ENCODE measurements around the gene SLC35A5. TPM values are rescaled to one million over a fixed set of nuclear protein-coding genes. Genes with fewer than 3 reads are reported as not detected.
A peak's percentile ranks its signal among the peaks of the same experiment; 100 is the strongest.

Gene SLC35A5
- polyA plus RNA-seq, 3 donors = 6.5 to 13.0 (median 12.0) TPM

DNA sequence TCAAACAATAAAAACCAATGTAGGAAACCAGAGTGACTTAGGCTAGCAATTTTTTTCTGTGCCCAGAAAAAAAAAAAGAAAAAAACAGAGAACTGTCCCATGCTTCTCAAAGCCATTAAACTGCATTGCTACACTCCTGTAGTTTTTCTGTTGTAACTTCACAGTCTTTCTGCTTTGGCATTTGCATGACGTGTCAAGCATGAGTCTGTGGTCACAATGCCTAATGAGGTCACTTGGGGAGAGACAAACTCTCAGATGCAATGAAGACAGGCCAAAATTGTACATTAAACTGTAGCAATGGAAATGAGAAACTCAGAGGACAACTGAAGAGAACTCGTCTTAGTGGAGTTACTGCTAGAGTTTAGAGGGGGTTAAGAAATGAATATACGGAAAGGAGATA, 48.3 kb downstream of the SLC35A5 start:
- WGBS, 3 donors = 65 to 73% (median 68%) methylated on average over 3 of the region's 3 CpGs
- no peak overlapping the region for H3K27ac ChIP-seq (ENCODE audit: low read depth, low read length)

GRCh38 chr3:112611752-112612515, 50.1 kb downstream of the SLC35A5 start:
- H3K27ac ChIP-seq (ENCODE audit: low read depth, low read length) = no peak overlapping the region
- WGBS, 3 donors = 70 to 86% (median 74%) methylated on average over 5 of the region's 5 CpGs

- no peak overlapping the region for H3K27ac ChIP-seq (ENCODE audit: low read depth, low read length)
- WGBS, 3 donors = 53 to 70% (median 69%) methylated on average over 7 of the region's 7 CpGs
Measured at GRCh38 chr3:112615989-112616731, 54.3 kb downstream of the SLC35A5 start.

DNA sequence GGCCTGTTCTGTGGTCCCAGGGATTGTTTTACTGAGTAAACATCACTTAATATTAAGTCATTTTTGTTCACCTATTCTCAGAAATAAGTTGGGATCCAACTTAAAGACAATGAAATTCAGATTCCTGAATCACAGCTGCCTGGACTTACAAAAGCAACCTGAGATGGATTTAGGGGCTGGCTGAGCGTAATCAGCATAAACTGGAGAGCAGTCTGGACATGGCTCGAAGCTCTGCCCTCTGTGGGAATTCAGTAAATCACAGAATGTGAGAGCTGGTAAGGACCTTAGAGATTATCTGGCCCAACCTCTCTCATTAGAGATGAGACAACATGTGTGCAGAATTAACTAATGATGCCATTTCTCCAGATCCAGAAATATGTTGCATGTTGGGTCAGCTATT, 55.4 kb downstream of the SLC35A5 start:
- WGBS, 3 donors = 89 to 92% (median 90%) methylated on average over 2 of the region's 2 CpGs

GRCh38 chr3:112619295-112619694, 57.5 kb downstream of the SLC35A5 start:
- WGBS, 3 donors = 56 to 89% (median 60%) methylated on average over 2 of the region's 2 CpGs
- H3K27ac ChIP-seq (ENCODE audit: low read depth, low read length) = no peak overlapping the region

More for the DNA sequence above, 55.4 kb downstream of the SLC35A5 start:
- no peak overlapping the region for H3K27ac ChIP-seq (ENCODE audit: low read depth, low read length)

DNA sequence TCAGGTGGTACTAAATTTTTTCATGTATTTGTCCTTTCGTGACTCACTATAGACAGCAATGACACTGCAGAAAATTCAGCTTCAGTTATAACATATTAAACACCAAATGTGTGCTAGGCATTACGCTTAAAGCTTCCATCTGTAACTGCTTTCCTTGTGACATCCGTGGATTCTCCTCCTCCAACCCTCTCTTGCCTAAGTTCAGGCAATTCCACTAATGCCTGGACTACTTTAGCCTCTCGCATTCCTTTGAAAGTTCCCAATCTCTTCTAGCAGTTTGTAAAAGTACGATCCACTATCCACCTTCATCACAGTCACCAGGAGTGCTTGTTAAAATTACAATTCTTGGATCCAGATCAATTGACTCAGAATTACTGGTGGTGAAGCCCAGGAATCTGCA, 61.4 kb downstream of the SLC35A5 start:
- 86 to 92% (median 87%) methylated on average over 5 of the region's 5 CpGs for WGBS, 3 donors
- H3K27ac ChIP-seq (ENCODE audit: low read depth, low read length) = no peak overlapping the region

- no peak overlapping the region for H3K27ac ChIP-seq (ENCODE audit: low read depth, low read length)
- WGBS, 3 donors = 91 to 96% (median 92%) methylated on average over 1 of the region's 1 CpG
Measured at GRCh38 chr3:112623717-112624116, 61.9 kb downstream of the SLC35A5 start.

- 52 to 79% (median 63%) methylated on average over 4 of the region's 4 CpGs for WGBS, 3 donors
- no peak overlapping the region for H3K27ac ChIP-seq (ENCODE audit: low read depth, low read length)
Measured at GRCh38 chr3:112627419-112627818, 65.6 kb downstream of the SLC35A5 start.

DNA sequence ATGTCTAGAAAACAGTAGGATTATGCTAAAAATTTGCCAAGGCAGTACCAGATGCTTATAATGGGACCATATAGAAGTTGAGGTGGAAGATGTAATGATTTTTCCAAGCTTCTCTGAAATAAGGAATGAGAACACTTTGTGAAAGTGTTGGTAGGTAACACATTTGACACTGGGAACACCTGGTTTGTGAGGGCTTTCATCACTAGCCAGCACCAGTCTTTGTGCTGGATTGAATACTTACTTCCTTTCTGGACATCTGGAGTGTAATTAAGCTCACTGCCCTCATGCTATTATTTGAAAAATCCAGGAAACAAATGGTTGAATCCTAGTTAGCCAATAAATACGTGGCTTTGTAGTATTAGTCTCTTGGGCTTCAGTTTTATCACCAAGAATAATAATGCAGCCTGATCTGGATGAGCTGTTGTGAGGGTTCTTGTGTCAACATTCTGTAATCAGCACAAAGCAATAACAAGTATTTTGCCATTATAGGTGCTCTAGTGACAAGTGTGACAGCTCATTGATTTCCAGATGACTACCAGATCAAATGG, 66.1 kb downstream of the SLC35A5 start:
- WGBS, 3 donors = 30 to 47% (median 37%) methylated on average over 1 of the region's 1 CpG
- H3K27ac ChIP-seq (ENCODE audit: low read depth, low read length) = peak overlapping the region; percentile 57

GRCh38 chr3:112629425-112629824, 67.6 kb downstream of the SLC35A5 start:
- 43 to 60% (median 44%) methylated on average over 7 of the region's 7 CpGs for WGBS, 3 donors

GRCh38 chr3:112631257-112631656, 69.4 kb downstream of the SLC35A5 start:
- WGBS, 3 donors = 82 to 87% (median 84%) methylated on average over 3 of the region's 3 CpGs
- no peak overlapping the region for H3K27ac ChIP-seq (ENCODE audit: low read depth, low read length)

More at GRCh38 chr3:112629425-112629824, 67.6 kb downstream of the SLC35A5 start:
- no peak overlapping the region for H3K27ac ChIP-seq (ENCODE audit: low read depth, low read length)

GRCh38 chr3:112632596-112632995, 70.8 kb downstream of the SLC35A5 start:
- 38 to 50% (median 42%) methylated on average over 4 of the region's 4 CpGs for WGBS, 3 donors
- no peak overlapping the region for H3K27ac ChIP-seq (ENCODE audit: low read depth, low read length)

DNA sequence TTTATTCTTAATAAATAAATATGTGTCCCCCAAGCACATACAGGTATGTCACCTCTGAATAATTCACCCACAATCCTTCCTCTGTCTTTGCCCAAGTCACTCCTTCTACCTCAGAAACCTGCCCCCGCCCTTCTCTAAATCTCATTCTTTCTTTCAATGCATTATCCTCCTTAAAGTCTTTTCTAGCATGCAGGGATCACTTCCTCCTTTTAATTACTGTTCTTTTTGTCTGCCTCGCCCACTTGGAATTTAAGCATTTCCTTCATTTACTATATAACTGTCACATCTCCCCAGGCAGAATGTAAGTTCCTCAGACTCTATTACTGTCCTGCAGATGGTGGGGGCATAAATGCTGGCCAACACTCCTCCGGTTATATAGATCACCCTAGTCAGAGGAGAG, 71.3 kb downstream of the SLC35A5 start:
- no peak overlapping the region for H3K27ac ChIP-seq (ENCODE audit: low read depth, low read length)
- WGBS, 3 donors = 31 to 55% (median 54%) methylated on average over 2 to 3 of the region's 3 CpGs

- no peak overlapping the region for H3K27ac ChIP-seq (ENCODE audit: low read depth, low read length)
- WGBS, 3 donors = 60 to 66% (median 64%) methylated on average over 1 of the region's 1 CpG
Measured at GRCh38 chr3:112633757-112634156, 71.9 kb downstream of the SLC35A5 start.

GRCh38 chr3:112634786-112635541, 73.1 kb downstream of the SLC35A5 start:
- 64 to 74% (median 64%) methylated on average over 4 of the region's 4 CpGs for WGBS, 3 donors
- no peak overlapping the region for H3K27ac ChIP-seq (ENCODE audit: low read depth, low read length)
